ENCODE measurements around the gene PLA2G15.
A peak's percentile ranks its signal among the peaks of the same experiment; 100 is the strongest.

Gene PLA2G15

DNA sequence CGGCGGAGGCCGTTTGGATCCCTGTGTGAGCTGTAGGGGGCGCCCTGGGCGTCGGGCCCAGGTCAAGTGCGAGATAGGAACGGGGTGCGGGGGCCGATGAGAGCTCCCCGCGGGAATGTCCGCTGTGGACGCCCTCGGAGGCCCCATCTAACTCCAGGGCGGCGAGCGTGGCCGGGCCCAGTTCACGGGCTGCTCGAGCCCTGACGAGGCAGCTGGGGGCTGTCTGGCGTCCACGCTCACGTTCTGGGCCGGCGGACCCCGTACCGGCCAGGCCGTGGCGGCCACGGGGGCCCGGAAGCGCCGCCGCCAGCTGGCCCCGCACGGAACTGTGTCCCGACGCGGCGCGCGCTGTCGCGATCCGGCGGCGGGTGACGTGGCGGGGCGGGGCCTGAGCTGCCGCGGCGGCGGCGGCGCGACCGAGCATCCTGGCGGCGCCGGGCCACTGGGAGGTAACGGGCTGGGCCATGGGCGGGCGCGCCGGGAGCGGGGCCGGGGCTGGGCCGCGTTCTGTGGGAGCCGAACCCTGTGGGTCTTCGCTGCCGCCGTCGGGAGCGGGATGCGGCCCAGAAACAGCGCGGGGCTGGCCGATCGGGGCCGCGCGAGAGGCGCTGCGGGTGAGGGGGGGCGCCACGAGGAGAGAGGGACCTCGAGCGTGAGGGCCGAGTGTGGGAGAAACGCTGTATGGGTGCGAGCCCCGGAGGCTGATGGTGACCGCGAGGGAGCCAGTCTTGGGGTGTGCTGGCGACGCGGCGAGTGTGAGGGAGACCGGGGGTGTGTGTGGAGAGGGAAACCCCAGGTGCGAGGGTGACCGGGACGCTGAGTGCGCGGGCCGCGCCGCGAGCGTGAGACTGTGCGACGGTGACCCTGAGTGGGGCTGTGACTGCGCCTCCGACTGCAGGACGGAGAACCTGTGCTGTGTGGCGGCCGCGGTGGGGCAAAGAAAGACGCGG is 19.2 kb downstream of the PLA2G15 start, which contains the start of gene SLC7A6:
Gene SLC7A6 (plus strand): TSS at position 399 of the 950 bp plus-strand sequence. CDS start 10,201 bp downstream, outside the sequence.
- ChIA-PET CTCF (interaction anchor here (0.8 to 19.1 kb wide), 25 partner anchors 11 to 336 kb away, joined by 3 to 619 read pairs (median 6); partner anchors contain the start of genes PLA2G15, PRMT7 and SLC7A6OS), POLR2A (interaction anchor here (1.0 to 1.6 kb wide), 6 partner anchors 8 to 46 kb away, joined by 3 to 7 read pairs (median 6); partner anchors contain the start of genes PRMT7 and SLC7A6OS)
- DNase-seq (ENCODE audit: extremely low spot score) = peak; percentile 90
- TF ChIP-seq CTCF (IDR thresholded peaks at IDR 0.05; ENCODE audit: control extremely low read depth, extremely low read depth, low read depth, missing control alignments) = peak; percentile 80

- ChIA-PET CTCF (interaction anchor here (5.5 to 19.1 kb wide), 4 partner anchors 10 to 65 kb away, joined by 101 to 619 read pairs (median 133); partner anchors contain the start of gene PLA2G15), POLR2A (no interaction called here)
- no peak for TF ChIP-seq CTCF (IDR thresholded peaks at IDR 0.05; ENCODE audit: control extremely low read depth, extremely low read depth, low read depth, missing control alignments)
- peak; percentile 56 for DNase-seq (ENCODE audit: extremely low spot score)
Measured at GRCh38 chr16:68265078-68265920, 20.1 kb downstream of the PLA2G15 start.

GRCh38 chr16:68267612-68268405 is 22.6 kb downstream of the PLA2G15 start:
- no peak for DNase-seq (ENCODE audit: extremely low spot score)
- TF ChIP-seq CTCF (IDR thresholded peaks at IDR 0.05; ENCODE audit: control extremely low read depth, extremely low read depth, low read depth, missing control alignments) = no peak
- POLR2A ChIA-PET = no interaction called here
- CTCF ChIA-PET = interaction anchor here (0.6 to 3.1 kb wide), 7 partner anchors 10 to 72 kb away, joined by 3 to 19 read pairs (median 3); no protein-coding TSS in a partner anchor

DNA sequence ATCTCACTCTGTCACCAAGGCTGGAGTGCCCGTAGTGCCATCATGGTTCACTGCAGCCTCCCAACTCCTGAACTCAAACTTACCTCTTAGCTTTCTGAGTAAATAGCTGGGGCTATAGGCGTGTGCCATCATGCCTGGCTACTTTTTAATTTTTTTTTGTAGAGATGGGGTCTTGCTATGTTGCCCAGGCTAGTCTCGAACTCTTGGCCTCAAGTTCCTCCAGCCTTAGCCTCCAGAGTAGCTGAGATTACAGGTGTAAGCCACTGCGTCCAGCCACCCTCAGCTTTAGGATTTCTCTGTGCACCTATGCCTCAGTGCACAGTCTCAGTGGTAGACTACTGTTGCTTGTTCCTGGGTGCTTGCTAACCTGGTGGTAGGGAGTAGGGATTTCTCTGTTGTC is 24.6 kb downstream of the PLA2G15 start:
- POLR2A ChIA-PET = interaction anchor here (1.2 kb wide), 1 partner anchor 41 kb away, joined by 5 read pairs; the partner anchor contains the start of genes PRMT7 and SLC7A6OS
- DNase-seq (ENCODE audit: extremely low spot score) = no peak
- CTCF ChIA-PET = interaction anchor here (1.1 to 13.4 kb wide), 3 partner anchors 7 to 22 kb away, joined by 3 to 153 read pairs (median 19); partner anchors contain the start of gene SLC7A6

GRCh38 chr16:68270353-68270752 is 25.2 kb downstream of the PLA2G15 start:
- no peak for DNase-seq (ENCODE audit: extremely low spot score)
- TF ChIP-seq CTCF (IDR thresholded peaks at IDR 0.05; ENCODE audit: control extremely low read depth, extremely low read depth, low read depth, missing control alignments) = no peak
- CTCF ChIA-PET = interaction anchor here (13.4 kb wide), 1 partner anchor 8 kb away, joined by 153 read pairs; the partner anchor contains the start of gene SLC7A6
- POLR2A ChIA-PET = no interaction called here

More for the DNA sequence above, 24.6 kb downstream of the PLA2G15 start:
- TF ChIP-seq CTCF (IDR thresholded peaks at IDR 0.05; ENCODE audit: control extremely low read depth, extremely low read depth, low read depth, missing control alignments) = no peak

Data from GM10248 (cell line).